ENCODE data around the gene NODAL. TPM values are rescaled to one million over a fixed set of nuclear protein-coding genes. Genes with fewer than 3 reads are reported as not detected.

Gene NODAL
- total and polyA plus RNA-seq, 4 donors, result not detected

DNA sequence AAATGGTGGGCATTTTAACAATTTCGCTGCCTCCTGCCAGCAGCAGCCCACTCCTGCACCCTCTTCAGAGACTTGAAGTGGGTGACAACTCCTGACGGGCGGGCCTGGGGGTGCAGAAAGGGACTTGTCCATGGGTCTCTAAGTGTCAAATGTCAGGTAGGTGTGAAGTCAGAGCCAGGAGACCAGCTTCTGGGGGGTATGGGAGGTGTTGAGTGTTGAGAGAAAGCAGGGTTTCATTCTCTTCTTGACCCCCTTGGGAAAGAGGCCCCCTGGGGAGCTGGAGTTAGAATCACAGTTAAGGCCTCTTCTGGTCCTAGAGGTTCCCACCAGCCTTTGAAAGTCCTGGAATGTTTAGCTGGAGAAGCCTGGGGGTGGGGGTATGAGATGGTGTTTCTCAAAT, 25.5 kb upstream of the NODAL start:
- TF ChIP-seq, protein P1, sequence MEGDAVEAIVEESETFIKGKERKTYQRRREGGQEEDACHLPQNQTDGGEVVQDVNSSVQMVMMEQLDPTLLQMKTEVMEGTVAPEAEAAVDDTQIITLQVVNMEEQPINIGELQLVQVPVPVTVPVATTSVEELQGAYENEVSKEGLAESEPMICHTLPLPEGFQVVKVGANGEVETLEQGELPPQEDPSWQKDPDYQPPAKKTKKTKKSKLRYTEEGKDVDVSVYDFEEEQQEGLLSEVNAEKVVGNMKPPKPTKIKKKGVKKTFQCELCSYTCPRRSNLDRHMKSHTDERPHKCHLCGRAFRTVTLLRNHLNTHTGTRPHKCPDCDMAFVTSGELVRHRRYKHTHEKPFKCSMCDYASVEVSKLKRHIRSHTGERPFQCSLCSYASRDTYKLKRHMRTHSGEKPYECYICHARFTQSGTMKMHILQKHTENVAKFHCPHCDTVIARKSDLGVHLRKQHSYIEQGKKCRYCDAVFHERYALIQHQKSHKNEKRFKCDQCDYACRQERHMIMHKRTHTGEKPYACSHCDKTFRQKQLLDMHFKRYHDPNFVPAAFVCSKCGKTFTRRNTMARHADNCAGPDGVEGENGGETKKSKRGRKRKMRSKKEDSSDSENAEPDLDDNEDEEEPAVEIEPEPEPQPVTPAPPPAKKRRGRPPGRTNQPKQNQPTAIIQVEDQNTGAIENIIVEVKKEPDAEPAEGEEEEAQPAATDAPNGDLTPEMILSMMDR (IDR thresholded peaks at IDR 0.05; ENCODE audit: control extremely low read depth, extremely low read depth), result no peak
- WGBS, 2 donors, result 78 to 89% methylated on average over 3 of the region's 3 CpGs

DNA sequence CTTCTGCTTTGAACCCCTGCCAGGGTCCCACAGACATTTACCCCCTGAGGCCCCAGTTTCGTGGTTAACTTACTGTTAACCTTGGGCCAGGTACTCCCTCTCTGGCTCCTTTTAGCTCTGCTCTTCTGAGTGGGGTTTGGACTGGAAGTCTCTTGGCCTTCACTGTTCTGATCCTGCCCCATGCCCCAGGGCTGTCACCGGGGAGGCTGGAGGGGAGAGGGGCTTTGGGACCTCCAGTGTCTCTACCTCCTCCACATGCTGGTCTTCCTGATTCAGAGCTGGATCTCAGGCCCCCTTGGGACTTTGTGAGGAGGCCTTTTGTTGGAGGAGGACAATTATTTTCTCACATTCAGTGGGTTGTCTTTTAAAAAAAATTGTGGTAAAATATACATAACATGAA, 24.4 kb upstream of the NODAL start:
- Histone ChIP-seq H3K4me3 (no peak overlapping the region), H3K4me1 (ENCODE audit: control insufficient read depth in 5 of 5, insufficient read depth in 5 of 5, low read length in 5 of 5) (peaks cover 0 to 22% (median 3%) of the 10 kb centered on the region in 5 donors), H3K9ac (ENCODE audit: insufficient read depth in 1 of 2, low read length in 2 of 2) (no peak overlapping the region), H3K9me3 (ENCODE audit: control insufficient read depth in 4 of 4, insufficient read depth in 3 of 4, low read length in 3 of 4) (no peaks in the 10 kb centered on the region), H3K27ac (ENCODE audit: low read depth in 1 of 2, low read length in 1 of 2) (no peak overlapping the region), H3K27me3 (ENCODE audit: control insufficient read depth in 3 of 3, insufficient read depth in 3 of 3, low read length in 2 of 3) (no peaks in the 10 kb centered on the region), H3K36me3 (ENCODE audit: control insufficient read depth in 4 of 4, insufficient read depth in 4 of 4, low read length in 4 of 4) (no peaks in the 10 kb centered on the region)
- ATAC-seq (ENCODE audit: insufficient read depth, low FRiP score) (no peak), DNase-seq (no peak)
- TF ChIP-seq, protein P1 (IDR thresholded peaks at IDR 0.05; ENCODE audit: control extremely low read depth, extremely low read depth), result no peak
- 85 to 93% methylated on average over 2 of the region's 2 CpGs for WGBS, 2 donors

More for the DNA sequence above, 25.5 kb upstream of the NODAL start:
- Histone ChIP-seq H3K27me3 (ENCODE audit: control insufficient read depth in 3 of 3, insufficient read depth in 3 of 3, low read length in 2 of 3) (peaks cover 0 to 2% (median 0%) of the 10 kb centered on the region in 3 donors), H3K9me3 (ENCODE audit: control insufficient read depth in 4 of 4, insufficient read depth in 3 of 4, low read length in 3 of 4) (no peaks in the 10 kb centered on the region), H3K9ac (ENCODE audit: insufficient read depth in 1 of 2, low read length in 2 of 2) (no peak overlapping the region), H3K4me3 (no peak overlapping the region), H3K36me3 (ENCODE audit: control insufficient read depth in 4 of 4, insufficient read depth in 4 of 4, low read length in 4 of 4) (no peaks in the 10 kb centered on the region), H3K4me1 (ENCODE audit: control insufficient read depth in 5 of 5, insufficient read depth in 5 of 5, low read length in 5 of 5) (peaks cover 3 to 22% (median 4%) of the 10 kb centered on the region in 5 donors), H3K27ac (ENCODE audit: low read depth in 1 of 2, low read length in 1 of 2) (no peak overlapping the region)
- no peak for DNase-seq
- ATAC-seq (ENCODE audit: insufficient read depth, low FRiP score), result no peak

DNA sequence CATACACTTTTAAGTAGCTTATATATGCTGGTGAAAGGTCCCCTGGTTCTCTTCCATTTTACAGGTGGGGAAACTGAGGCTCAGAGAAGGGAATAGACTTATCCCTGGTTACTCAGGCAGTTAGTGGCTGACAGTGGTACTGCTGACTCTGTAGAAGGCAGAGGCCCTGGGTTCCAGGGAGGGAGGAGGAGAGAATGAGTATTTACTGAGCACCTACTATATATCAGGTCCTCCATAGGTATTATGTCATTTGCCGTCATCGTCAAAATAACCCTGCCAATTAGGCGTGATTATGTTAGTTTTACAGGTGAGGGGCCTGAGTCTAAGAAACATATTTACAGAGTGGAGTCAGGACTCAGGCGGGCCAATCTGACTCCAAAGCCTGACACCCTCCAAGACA, 23.8 kb upstream of the NODAL start:
- no peak for DNase-seq
- Histone ChIP-seq H3K27ac (ENCODE audit: low read depth in 1 of 2, low read length in 1 of 2) (no peak overlapping the region), H3K27me3 (ENCODE audit: control insufficient read depth in 3 of 3, insufficient read depth in 3 of 3, low read length in 2 of 3) (no peaks in the 10 kb centered on the region), H3K4me1 (ENCODE audit: control insufficient read depth in 5 of 5, insufficient read depth in 5 of 5, low read length in 5 of 5) (peaks cover 0 to 22% (median 3%) of the 10 kb centered on the region in 5 donors), H3K9me3 (ENCODE audit: control insufficient read depth in 4 of 4, insufficient read depth in 3 of 4, low read length in 3 of 4) (no peaks in the 10 kb centered on the region), H3K36me3 (ENCODE audit: control insufficient read depth in 4 of 4, insufficient read depth in 4 of 4, low read length in 4 of 4) (no peaks in the 10 kb centered on the region), H3K9ac (ENCODE audit: insufficient read depth in 1 of 2, low read length in 2 of 2) (no peak overlapping the region), H3K4me3 (no peak overlapping the region)
- no peak for ATAC-seq (ENCODE audit: insufficient read depth, low FRiP score)
- 94 to 96% methylated on average over 4 of the region's 4 CpGs for WGBS, 2 donors
- TF ChIP-seq, protein P1 (IDR thresholded peaks at IDR 0.05; ENCODE audit: control extremely low read depth, extremely low read depth), result no peak

Data from lung (tissue), 12 donors.